Measurements from ENCODE around the gene CORO2B.
"Not testable (repeated sequence)": the region's sequence is repeated elsewhere in the genome, so short reads cannot be mapped to it uniquely, and the experiment has no call there.

The CORO2B gene

DNA sequence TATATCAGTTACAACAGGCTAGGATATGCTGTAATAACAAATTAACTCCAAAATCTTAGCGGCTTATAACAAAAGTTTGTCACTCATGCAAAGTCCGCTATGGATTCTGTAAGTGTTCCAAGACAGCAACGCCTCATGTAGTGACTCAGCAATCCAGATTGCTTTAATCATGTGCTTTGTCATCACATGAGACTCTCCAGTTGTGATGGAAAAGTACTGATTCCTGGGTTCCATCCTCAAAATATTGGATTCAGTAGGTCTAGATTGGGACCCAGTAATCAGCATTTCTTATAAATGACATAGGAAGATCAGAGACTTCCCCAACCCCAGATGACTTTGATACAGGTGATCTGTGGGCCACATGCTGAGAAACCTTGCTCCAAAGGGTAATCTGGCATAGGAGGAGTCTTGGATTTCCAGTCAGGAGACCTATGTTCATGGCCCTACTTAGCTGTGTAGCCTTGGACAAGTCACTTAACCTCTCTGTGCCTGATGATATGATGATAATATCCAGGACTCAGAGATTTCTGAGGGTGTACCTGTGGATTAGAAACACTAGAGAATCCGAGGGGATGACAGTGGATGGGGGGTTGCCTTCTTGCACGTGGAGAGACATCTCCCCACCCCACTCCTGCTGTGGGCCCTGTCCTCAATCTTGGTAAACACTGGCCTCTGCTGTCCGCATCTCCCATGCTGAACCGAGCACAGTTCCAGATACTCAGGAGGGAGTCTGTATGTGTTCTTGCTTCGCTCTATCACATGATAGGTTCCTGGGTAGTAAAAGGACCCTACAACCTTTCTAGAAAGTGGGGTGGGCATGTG lies 65.5 kb downstream of the CORO2B start:
- DNase-seq (ENCODE audit: low read depth in 3 of 3): no peak

DNA sequence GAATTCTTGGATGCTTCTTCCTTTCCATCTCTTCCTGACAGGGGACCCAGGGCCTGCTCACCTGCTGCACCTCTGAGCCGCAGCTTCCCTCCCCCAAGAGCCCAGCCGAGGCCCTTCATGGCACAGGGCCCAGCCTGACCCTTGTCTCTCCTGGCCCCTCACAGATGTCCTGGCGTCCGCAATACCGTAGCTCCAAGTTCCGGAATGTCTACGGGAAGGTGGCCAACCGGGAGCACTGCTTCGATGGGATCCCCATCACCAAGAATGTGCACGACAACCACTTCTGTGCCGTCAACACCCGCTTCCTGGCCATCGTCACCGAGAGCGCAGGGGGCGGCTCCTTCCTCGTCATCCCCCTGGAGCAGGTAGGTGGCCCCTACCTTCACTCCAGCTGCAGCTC lies 66.2 kb downstream of the CORO2B start:
- no peak for DNase-seq (ENCODE audit: low read depth in 3 of 3)

DNA sequence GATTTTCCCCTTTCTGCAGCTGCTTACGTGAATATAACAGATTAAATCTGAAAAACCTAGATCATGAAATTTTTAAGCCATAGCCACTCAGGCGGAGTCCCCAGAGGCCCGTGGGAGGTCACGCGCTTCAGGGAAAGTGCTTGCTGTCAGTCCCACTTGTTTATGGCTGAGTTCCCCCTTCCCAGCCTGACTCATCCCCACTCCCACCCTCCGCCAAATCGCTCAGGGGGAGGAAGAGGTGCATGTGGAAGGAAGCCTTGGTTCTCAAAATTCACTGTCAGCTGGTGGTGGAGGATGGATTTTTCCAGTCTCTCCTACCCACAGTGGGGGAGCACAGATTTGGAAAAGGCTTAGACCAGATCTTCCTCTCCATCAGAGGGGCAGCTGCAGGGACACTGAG lies 67.4 kb downstream of the CORO2B start:
- no peak for DNase-seq (ENCODE audit: low read depth in 3 of 3)

DNA sequence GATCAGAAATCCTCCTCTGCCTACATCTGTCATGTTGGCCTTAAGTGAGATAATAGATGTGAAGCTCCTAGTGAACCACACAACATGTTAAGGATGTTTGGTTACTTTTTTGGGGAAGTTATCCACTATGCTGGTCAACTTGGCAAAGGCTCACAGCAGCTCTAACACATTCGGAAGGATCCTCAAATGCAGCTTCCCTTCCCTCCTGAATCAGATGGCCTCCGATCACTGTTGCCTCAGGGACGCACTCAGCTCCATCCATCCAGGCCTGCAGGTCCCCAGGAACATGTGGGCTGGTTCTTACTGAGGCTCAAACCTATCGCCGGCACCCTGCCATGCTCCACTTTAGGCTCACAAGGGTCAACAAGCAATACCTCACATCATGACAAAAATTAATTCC lies 67.9 kb downstream of the CORO2B start:
- no peak for DNase-seq (ENCODE audit: low read depth in 3 of 3)

DNA sequence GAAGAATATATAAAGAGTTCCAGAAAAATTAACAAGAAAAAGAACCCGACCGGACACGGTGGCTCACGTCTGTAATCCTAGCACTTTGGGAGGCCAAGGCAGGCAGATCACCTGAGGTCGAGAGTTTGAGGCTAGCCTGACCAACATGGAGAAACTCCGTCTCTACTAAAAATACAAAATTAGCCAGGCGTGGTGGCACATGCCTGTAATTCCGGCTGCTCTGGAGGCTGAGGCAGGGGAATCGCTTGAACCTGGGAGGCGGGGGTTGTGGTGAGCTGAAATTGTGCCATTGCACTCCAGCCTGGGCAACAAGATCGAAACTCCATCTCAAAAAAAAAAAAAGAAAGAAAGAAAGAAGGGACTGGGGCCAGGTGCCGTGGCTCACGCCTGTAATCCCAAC lies 68.6 kb downstream of the CORO2B start:
- not testable (repeated sequence) for DNase-seq (ENCODE audit: low read depth in 3 of 3)

- DNase-seq (ENCODE audit: low read depth in 3 of 3): peak in 2 of 3 experiments; percentile 19 to 44
Observed at GRCh38 chr15:68650901-68651709, 72.3 kb downstream of the CORO2B start.

DNA sequence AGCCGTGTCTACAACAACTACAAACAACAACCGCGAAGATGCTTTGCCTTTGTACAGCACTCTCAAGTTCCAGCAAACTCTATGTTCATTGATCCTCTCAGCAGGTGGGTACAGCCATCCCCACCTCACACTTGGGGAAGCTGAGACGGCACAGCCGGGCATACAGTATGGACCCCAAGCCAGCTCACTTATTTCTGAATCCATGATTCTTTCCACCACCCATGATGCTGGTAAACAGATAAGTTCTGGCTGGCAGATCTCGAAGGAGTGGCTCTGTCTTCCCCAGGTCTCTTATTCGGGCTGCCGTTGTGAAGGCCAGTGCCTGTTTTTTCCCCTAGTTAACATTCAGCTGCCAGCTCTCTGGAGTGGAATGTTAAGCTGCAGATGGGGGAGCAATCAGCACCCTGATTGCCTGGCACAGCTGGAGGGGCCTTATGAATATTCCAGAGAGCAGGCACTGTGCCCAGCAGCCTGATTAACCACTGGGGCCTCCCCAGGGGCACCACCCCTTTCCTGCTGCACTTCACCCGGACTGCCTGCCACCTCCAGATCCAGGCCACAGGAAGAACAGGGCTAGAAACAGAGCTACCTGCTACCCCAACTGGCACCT lies 73.2 kb downstream of the CORO2B start:
- no peak for DNase-seq (ENCODE audit: low read depth in 3 of 3)

DNA sequence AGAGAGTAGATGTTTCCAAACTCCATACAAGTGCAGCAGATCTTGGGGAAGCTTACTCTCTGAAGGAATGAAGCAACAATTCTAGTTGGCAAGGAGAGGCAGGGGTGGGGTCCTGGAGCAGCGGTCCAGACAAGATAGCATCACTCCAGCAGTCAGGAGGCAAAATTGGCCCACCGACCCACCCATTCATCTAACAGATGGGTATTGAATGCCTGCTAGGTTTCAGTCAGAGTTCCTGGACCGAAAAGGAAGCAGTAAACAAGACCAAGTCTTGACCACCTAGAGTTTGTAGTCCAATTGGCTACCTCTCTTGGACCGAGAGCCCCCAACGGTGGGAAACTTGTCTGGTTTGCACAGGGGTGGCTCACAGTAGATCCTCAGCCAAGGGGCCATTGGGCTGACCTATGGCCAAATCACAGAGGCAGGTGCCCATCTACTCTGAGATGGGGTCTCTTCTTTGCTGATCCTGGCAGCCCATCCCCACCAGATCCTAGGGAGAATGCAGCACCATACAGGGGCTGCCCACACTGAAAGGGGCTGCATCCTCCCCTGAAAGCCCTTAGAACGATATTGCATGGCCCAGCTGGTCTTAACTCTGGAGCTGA lies 74.3 kb downstream of the CORO2B start:
- DNase-seq (ENCODE audit: low read depth in 3 of 3): no peak

GRCh38 chr15:68653801-68654200 lies 75.0 kb downstream of the CORO2B start:
- no peak for DNase-seq (ENCODE audit: low read depth in 3 of 3)

GRCh38 chr15:68654786-68655560 lies 76.2 kb downstream of the CORO2B start:
- no peak for DNase-seq (ENCODE audit: low read depth in 3 of 3)

GRCh38 chr15:68655686-68656437 lies 77.1 kb downstream of the CORO2B start:
- no peak for DNase-seq (ENCODE audit: low read depth in 3 of 3)

GRCh38 chr15:68656438-68656739 lies 77.6 kb downstream of the CORO2B start:
- no peak for DNase-seq (ENCODE audit: low read depth in 3 of 3)

DNA sequence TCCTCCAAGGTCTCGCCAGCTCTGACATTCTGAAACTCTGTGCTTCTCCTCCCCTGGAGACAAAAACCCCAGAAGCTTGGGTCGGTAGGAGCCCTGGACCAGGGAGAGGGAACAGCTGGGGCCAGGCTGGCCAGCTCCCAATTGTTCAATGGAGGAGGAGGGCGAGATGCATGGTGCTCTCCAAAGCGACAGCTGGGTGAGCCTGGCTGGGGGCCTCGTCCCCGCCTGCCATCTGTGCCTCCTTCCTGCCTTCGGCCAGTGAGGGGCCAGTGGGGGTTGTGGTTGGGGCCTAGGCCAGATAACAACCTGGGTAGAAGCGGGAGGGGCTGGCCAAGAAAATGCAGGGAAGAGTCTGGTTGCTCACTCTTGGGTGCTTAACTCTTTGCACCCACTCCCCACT lies 79.4 kb downstream of the CORO2B start:
- DNase-seq (ENCODE audit: low read depth in 3 of 3): no peak

GRCh38 chr15:68658641-68659358 lies 80.0 kb downstream of the CORO2B start:
- DNase-seq (ENCODE audit: low read depth in 3 of 3): no peak

DNA sequence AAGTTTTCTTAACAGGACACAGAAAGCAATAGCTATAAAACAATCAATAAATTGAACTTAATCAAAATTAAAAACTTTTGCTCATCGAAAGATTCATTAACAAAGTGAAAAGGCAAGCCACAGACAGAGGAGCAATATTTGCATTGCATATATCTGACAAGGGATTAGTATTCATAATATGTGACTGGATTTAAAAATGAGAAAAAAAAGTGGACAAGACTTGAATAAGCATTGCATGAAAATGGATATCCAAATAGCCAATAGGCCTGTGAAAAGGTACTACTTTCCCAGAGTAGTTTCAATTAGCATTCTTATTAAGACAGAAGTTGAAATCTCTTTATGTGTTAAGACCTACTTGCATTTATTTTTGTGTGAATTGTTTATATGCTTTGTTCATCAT lies 84.7 kb downstream of the CORO2B start:
- DNase-seq (ENCODE audit: low read depth in 3 of 3): no peak

GRCh38 chr15:68666120-68666811 lies 87.5 kb downstream of the CORO2B start:
- no peak for DNase-seq (ENCODE audit: low read depth in 3 of 3)

- no peak for DNase-seq (ENCODE audit: low read depth in 3 of 3)
Observed at GRCh38 chr15:68666812-68667450, 88.1 kb downstream of the CORO2B start.

- DNase-seq (ENCODE audit: low read depth in 3 of 3): no peak
Observed at GRCh38 chr15:68667800-68668625, 89.2 kb downstream of the CORO2B start.
